RWPE2 (cell line): ENCODE measurements around the gene WDFY2.

Source experiments
- ATAC-seq: fragments of 200-7000 bp; cut with Tn5 transposase; 3 replicates; pipeline ENCODE4 v1.9.1; 2021; ENCODE audit warnings: low read depth
- DNase-seq: peaks from one replicate; pipeline ENCODE4 v3.0.0-alpha.2; 2020; ENCODE audit warnings: low spot score
- H3K27ac ChIP-seq: fragments of 450-650 bp; 2 replicates; pipeline ENCODE4 v1.5.1; 2017; ENCODE audit warnings: mild to moderate bottlenecking; ENCODE audit not compliant: poor library complexity, severe bottlenecking
- H3K27me3 ChIP-seq: fragments of 250-450 bp; sonication (Bioruptor Pico); 2 replicates; pipeline ENCODE4 v1.5.1; 2021; ENCODE audit warnings: mild to moderate bottlenecking, moderate library complexity; ENCODE audit not compliant: insufficient read depth, poor library complexity, severe bottlenecking
- H3K36me3 ChIP-seq: fragments of 250-450 bp; sonication (Bioruptor Pico); 2 replicates; pipeline ENCODE4 v1.5.1; 2020; ENCODE audit warnings: low read depth, mild to moderate bottlenecking, moderate library complexity
- H3K4me1 ChIP-seq: fragments of 250-450 bp; sonication (Bioruptor Pico); 2 replicates; pipeline ENCODE4 v1.5.1; 2021; ENCODE audit warnings: mild to moderate bottlenecking, moderate library complexity; ENCODE audit not compliant: insufficient read depth, poor library complexity, severe bottlenecking
- H3K4me3 ChIP-seq: fragments of 250-450 bp; sonication (Bioruptor Pico); 2 replicates; pipeline ENCODE4 v1.5.1; 2021; ENCODE audit warnings: mild to moderate bottlenecking, moderate library complexity; ENCODE audit not compliant: severe bottlenecking
- H3K9me3 ChIP-seq: fragments of 250-450 bp; sonication (Bioruptor Pico); 2 replicates; pipeline ENCODE4 v1.5.1; 2021; ENCODE audit warnings: mild to moderate bottlenecking, moderate library complexity; ENCODE audit not compliant: severe bottlenecking
- TF ChIP-seq, protein P1 (sequence below): fragments of 450-650 bp; IDR thresholded peaks from one replicate; pipeline ENCODE4 v1.5.1; 2017; ENCODE audit warnings: mild to moderate bottlenecking, moderate library complexity; ENCODE audit not compliant: poor library complexity, severe bottlenecking

The WDFY2 gene

DNA sequence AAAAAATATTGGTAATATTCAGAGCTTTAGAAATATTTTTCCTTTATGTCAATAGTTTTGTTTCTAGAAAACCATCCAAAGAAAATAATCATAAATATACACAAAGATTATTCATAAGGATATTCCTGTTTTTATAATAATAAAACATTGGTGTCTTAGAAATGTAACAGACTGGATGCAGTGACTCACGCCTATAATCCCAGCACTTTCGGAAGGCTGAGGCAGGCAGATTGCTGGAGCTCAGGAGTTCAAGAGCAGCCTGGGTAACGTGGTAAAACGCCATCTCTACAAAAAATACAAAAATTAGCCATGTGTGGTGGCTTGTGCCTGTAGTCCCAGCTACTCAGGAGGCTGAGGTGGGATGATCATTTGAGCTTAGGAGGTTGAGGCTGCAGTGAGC is 112.9 kb downstream of the WDFY2 start:
- ATAC-seq (no peak), DNase-seq (no peak)
- H3K4me1 ChIP-seq: peaks cover 16% of the 10 kb centered on the region
- no peak overlapping the region for H3K4me3 ChIP-seq
- no peak overlapping the region for H3K27ac ChIP-seq
- H3K27me3 ChIP-seq: no peaks in the 10 kb centered on the region
- H3K9me3 ChIP-seq: no peaks in the 10 kb centered on the region
- 0 out of 2 replicates have a peak, but pooled peaks cover 9% of the 10 kb centered on the region for H3K36me3 ChIP-seq
- TF ChIP-seq, protein P1, sequence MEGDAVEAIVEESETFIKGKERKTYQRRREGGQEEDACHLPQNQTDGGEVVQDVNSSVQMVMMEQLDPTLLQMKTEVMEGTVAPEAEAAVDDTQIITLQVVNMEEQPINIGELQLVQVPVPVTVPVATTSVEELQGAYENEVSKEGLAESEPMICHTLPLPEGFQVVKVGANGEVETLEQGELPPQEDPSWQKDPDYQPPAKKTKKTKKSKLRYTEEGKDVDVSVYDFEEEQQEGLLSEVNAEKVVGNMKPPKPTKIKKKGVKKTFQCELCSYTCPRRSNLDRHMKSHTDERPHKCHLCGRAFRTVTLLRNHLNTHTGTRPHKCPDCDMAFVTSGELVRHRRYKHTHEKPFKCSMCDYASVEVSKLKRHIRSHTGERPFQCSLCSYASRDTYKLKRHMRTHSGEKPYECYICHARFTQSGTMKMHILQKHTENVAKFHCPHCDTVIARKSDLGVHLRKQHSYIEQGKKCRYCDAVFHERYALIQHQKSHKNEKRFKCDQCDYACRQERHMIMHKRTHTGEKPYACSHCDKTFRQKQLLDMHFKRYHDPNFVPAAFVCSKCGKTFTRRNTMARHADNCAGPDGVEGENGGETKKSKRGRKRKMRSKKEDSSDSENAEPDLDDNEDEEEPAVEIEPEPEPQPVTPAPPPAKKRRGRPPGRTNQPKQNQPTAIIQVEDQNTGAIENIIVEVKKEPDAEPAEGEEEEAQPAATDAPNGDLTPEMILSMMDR: no peak

DNA sequence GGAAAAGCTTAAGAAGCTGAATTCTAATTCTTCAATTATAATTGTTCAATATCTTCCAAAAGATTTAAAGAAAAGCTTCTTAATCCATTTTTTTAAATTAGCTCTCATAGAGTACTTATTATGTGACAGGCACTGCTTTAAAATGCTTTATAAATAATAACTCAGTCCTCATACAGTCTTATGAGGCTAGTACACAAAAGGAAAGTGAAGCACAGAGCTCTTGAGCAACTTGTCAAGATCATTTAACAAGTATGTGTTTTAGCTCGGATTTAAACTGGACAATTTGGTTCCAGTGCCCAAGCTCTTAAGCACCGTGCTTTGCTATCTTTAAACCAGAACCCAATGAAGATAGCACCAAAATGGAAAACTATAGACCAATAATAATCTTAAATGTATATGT is 113.6 kb downstream of the WDFY2 start:
- DNase-seq (no peak), ATAC-seq (no peak)
- Histone ChIP-seq H3K9me3 (no peaks in the 10 kb centered on the region), H3K36me3 (peaks cover 13% of the 10 kb centered on the region; the same call in 1 of the 2 replicates), H3K27me3 (no peaks in the 10 kb centered on the region), H3K4me1 (peaks cover 16% of the 10 kb centered on the region), H3K27ac (no peak overlapping the region), H3K4me3 (no peak overlapping the region)
- TF ChIP-seq, protein P1: no peak

DNA sequence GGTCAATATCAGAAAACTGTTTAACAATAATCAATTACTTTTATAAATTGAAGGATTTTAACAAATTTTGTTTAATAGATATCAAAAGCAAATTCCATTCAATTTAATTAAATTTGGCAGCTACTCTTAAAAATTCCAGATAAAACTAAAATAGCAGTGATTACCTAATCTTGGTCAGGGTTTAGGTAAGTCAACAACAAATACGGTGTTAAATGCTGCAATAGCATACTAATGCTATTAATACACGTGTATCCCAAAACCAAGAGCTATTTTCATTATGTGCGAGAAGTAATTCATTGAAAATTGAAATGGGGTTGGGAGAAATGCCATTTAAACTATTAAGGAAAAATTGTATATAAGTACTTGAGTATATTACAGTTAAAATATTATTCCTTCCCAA is 114.1 kb downstream of the WDFY2 start:
- Histone ChIP-seq H3K4me3 (no peak overlapping the region), H3K27me3 (no peaks in the 10 kb centered on the region), H3K27ac (no peak overlapping the region), H3K9me3 (no peaks in the 10 kb centered on the region), H3K4me1 (peaks cover 16% of the 10 kb centered on the region), H3K36me3 (peaks cover 18% of the 10 kb centered on the region; the same call in 1 of the 2 replicates)
- TF ChIP-seq, protein P1: no peak
- ATAC-seq: no peak
- DNase-seq: no peak

DNA sequence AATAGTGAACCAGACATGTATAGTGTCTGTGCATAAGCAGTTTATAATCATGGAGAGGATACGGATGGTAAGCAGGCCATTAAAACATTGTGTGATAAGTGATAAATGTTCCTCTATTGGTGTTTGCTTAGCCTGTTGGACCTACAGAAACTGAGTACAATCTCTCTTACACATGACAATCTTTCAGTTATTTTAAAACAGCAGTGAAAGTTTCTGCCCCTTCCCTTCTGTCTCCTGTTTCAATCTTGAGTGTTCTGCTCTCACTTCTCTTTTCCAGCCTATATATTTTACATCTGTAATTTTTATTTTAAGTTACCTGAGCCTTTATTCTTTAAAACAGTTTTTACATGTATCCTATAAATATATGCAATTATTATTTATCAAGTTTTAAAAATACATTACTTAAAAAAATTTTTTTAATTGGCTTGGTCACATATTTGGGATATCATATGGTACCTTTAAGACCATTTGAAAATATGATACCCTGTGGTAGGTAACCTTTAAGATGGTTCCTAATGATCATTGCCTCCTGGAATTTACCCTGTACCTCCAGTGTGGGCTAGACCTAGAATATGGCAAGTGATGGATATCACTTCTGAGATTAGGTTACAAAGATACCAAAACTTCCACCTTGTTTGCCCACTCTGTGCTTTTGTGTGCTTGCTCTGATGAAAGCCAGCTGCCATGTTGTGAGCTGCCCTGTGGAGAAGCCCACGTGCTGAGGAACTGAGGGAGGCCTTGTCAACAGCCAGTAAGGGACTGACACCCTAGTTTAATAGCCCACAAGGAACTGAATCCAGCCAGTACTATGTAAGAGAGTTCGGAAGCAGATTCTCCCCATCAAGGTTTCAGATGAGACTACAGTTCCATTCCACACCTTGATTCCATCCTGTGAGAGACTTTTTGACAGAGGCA is 120.4 kb downstream of the WDFY2 start:
- Histone ChIP-seq H3K27me3 (no peaks in the 10 kb centered on the region), H3K27ac (no peak overlapping the region), H3K9me3 (no peaks in the 10 kb centered on the region), H3K4me3 (no peak overlapping the region), H3K36me3 (peaks cover 37% of the 10 kb centered on the region), H3K4me1 (no peaks in the 10 kb centered on the region)
- TF ChIP-seq, protein P1: no peak
- ATAC-seq: no peak
- DNase-seq: no peak

DNA sequence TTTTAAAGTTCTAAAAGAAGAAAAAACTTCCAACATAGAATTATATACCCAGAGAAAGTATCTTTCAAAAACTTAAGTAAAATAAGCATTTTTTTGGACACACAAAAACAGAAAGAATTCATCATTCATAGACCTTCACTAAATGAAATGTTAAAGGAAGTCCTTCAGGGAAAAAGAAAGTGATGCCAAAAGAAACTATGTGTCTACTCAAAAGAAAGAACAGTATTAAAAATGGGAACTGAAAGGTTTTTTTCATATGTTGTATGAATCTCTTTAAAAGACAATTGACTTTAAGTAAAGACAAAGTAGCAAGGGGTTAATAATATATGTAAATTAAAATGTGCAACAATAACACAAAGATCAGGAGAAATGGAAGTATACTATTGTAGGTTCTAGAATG is 123.2 kb downstream of the WDFY2 start:
- no peak overlapping the region for H3K27ac ChIP-seq
- TF ChIP-seq, protein P1: no peak
- DNase-seq (no peak), ATAC-seq (no peak)
- no peaks in the 10 kb centered on the region for H3K4me1 ChIP-seq
- no peaks in the 10 kb centered on the region for H3K27me3 ChIP-seq
- no peak overlapping the region for H3K4me3 ChIP-seq
- peaks cover 37% of the 10 kb centered on the region for H3K36me3 ChIP-seq
- H3K9me3 ChIP-seq: no peaks in the 10 kb centered on the region
